Activated CD8-positive, alpha-beta T cell treated with anti-CD3 and anti-CD28 coated beads for 36 hours (primary cell): ENCODE results near the gene PDCD6IP. TPM values are rescaled to one million over a fixed set of nuclear protein-coding genes. Genes with fewer than 3 reads are reported as not detected.

Source experiments
- ATAC-seq: fragments of 200-7000 bp; cut with Tn5 transposase; one replicate; pipeline ENCODE4 v1.10.0; 2021; ENCODE audit warnings: mild to moderate bottlenecking, moderate library complexity
- CTCF ChIA-PET: fragments of 350-600 bp; sonication (Branson Sonifier 250); formaldehyde crosslinking; loops from one replicate; lab custom pipeline; 2021; ENCODE audit warnings: antibody characterized with exemption; lab: Charles Lee
- POLR2A ChIA-PET: fragments of 350-600 bp; sonication (Branson Sonifier 250); formaldehyde crosslinking; loops from one replicate; lab custom pipeline; 2021; ENCODE audit warnings: antibody characterized with exemption; lab: Charles Lee
- DNase-seq: peaks from one replicate; pipeline ENCODE4 v3.0.0-alpha.2; 2020
- H3K27ac Mint-ChIP-seq: one replicate; pipeline ENCODE4 v1.8.0; 2021; ENCODE audit warnings: mild to moderate bottlenecking, mixed read lengths
- H3K27me3 Mint-ChIP-seq: one replicate; pipeline ENCODE4 v1.8.0; 2021; ENCODE audit warnings: mixed read lengths
- H3K36me3 Mint-ChIP-seq: one replicate; pipeline ENCODE4 v1.8.0; 2021; ENCODE audit warnings: low read depth, mixed read lengths
- H3K4me1 Mint-ChIP-seq: one replicate; pipeline ENCODE4 v1.8.0; 2021; ENCODE audit warnings: low read depth, mixed read lengths
- H3K4me3 Mint-ChIP-seq: one replicate; pipeline ENCODE4 v1.8.0; 2021; ENCODE audit warnings: mild to moderate bottlenecking, moderate library complexity, mixed read lengths
- H3K9me3 Mint-ChIP-seq: one replicate; pipeline ENCODE4 v1.8.0; 2021; ENCODE audit warnings: mixed read lengths
- CTCF ChIP-seq: fragments of 200-600 bp; IDR thresholded peaks from one replicate; pipeline ENCODE4 v1.8.0; 2022; ENCODE audit warnings: antibody characterized with exemption, mild to moderate bottlenecking
- intact Hi-C: fragments of 100-400 bp; cut with micrococcal nuclease; formaldehyde crosslinking; loops from one replicate; pipeline ENCODE4 v1.10.0; 2022
- total RNA-seq, 2 experiments: library from RNA; stranded (reverse); gene quantifications; one replicate each; pipeline ENCODE4 v1.2.3, GENCODE V29; 2021

PDCD6IP gene
- total RNA-seq, 2 experiments from 2014 or later, result 139 to 146 TPM

GRCh38 chr3:33795131-33795530 lies 3.3 kb upstream of the PDCD6IP start:
- peaks cover 3% of the 10 kb centered on the region for H3K27me3 Mint-ChIP-seq
- ChIA-PET CTCF (interaction anchor here (1.2 to 1.3 kb wide), 2 partner anchors 8 to 158 kb away, joined by 3 read pairs; no protein-coding TSS in a partner anchor), POLR2A (no interaction called here)
- intact Hi-C loops, result no loop called here
- no peak overlapping the region for H3K27ac Mint-ChIP-seq
- H3K36me3 Mint-ChIP-seq, result peaks cover 4% of the 10 kb centered on the region
- ATAC-seq, result no peak
- no peak overlapping the region for H3K4me3 Mint-ChIP-seq
- DNase-seq, result no peak
- TF ChIP-seq CTCF, result no peak
- no peaks in the 10 kb centered on the region for H3K9me3 Mint-ChIP-seq
- peaks cover 20% of the 10 kb centered on the region for H3K4me1 Mint-ChIP-seq

DNA sequence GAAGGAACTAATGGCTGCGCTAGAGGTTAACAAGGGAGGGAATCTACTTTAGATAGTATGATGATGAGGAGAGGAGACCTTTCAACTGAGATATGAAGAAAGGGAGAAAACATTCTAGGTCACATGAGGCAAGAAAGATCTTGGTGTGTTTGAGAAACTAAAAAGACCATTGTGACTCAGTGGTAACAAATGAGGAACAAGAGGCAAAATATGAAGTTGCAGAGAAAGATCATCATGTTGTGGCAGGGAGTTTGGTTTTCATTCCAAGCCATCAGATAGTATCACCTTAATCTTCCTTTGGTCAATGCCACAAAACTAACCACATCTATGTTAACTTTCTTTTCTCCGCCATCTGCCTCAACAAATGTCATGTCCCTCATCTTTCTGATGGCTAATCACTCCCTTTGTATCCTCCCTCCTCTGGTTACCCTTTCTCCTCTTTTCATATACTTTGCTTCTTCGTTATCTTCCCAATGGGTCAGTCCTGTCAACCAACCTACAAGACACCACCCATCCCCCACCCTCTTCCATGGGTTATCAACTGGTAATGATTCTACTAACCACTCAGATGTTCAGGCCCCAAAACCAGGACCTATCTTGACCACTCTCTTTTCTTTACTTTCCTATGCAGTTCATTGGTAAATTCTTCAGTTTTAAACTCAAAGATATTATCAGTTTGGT lies 2.4 kb upstream of the PDCD6IP start:
- no peak for ATAC-seq
- Mint-ChIP-seq H3K27ac (no peak overlapping the region), H3K27me3 (peaks cover 2% of the 10 kb centered on the region), H3K4me3 (no peak overlapping the region), H3K4me1 (peaks cover 28% of the 10 kb centered on the region), H3K9me3 (no peaks in the 10 kb centered on the region), H3K36me3 (peaks cover 5% of the 10 kb centered on the region)
- TF ChIP-seq CTCF, result no peak
- POLR2A ChIA-PET, result no interaction called here
- CTCF ChIA-PET, result interaction anchor here (0.7 to 3.2 kb wide), 4 partner anchors 9 to 692 kb away, joined by 3 to 22 read pairs (median 3); no protein-coding TSS in a partner anchor
- intact Hi-C loops, result no loop called here
- DNase-seq, result no peak

- no peak for TF ChIP-seq CTCF
- ChIA-PET CTCF (interaction anchor here (0.8 to 3.2 kb wide), 6 partner anchors 11 to 723 kb away, joined by 3 to 22 read pairs (median 4); no protein-coding TSS in a partner anchor), POLR2A (interaction anchor here (0.6 to 1.7 kb wide), 12 partner anchors 10 to 360 kb away, joined by 3 to 5 read pairs (median 3); no protein-coding TSS in a partner anchor)
- DNase-seq, result no peak
- peaks cover 40% of the 10 kb centered on the region for H3K4me1 Mint-ChIP-seq
- peak overlapping the region; percentile 92 for H3K27ac Mint-ChIP-seq
- H3K36me3 Mint-ChIP-seq, result peaks cover 13% of the 10 kb centered on the region
- intact Hi-C loops, result no loop called here
- peak overlapping the region; percentile 84 for H3K4me3 Mint-ChIP-seq
- no peaks in the 10 kb centered on the region for H3K9me3 Mint-ChIP-seq
- peak; percentile 59 for ATAC-seq
- H3K27me3 Mint-ChIP-seq, result peaks cover 1% of the 10 kb centered on the region
Measured at GRCh38 chr3:33798113-33798417, 365 bp upstream of the PDCD6IP start.

- DNase-seq (no peak), ATAC-seq (no peak)
- TF ChIP-seq CTCF, result no peak
- Mint-ChIP-seq H3K4me3 (peak overlapping the region; percentile 84), H3K27me3 (no peaks in the 10 kb centered on the region), H3K36me3 (peaks cover 24% of the 10 kb centered on the region), H3K9me3 (no peaks in the 10 kb centered on the region), H3K4me1 (peaks cover 51% of the 10 kb centered on the region), H3K27ac (peak overlapping the region; percentile 92)
- ChIA-PET CTCF (interaction anchor here (0.9 to 3.2 kb wide), 6 partner anchors 12 to 724 kb away, joined by 3 to 22 read pairs (median 4); no protein-coding TSS in a partner anchor), POLR2A (interaction anchor here (0.6 to 1.7 kb wide), 14 partner anchors 8 to 361 kb away, joined by 3 to 8 read pairs (median 4); partner anchors contain the start of gene UBP1)
- intact Hi-C loops, result no loop called here
Measured at GRCh38 chr3:33799202-33799551, 747 bp downstream of the PDCD6IP start.

DNA sequence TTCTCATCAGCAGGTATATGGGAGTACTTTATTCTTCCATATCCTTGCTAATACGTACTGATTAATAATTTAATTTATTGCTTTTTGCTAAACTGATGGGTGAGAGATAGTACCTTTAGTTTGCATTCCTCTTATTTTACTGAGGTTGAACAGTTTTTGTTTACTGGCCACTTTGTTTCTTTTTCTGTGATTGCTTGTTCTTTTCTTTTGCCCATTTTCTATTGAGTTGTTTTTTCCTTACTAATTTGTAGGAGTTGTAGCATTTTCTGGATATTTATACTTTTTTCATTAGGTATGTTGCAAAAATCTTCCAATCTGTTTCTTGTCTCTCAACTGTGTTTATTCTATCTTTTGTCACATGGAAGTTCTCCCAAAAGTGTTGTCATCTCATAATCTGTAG lies 4.8 kb downstream of the PDCD6IP start:
- Mint-ChIP-seq H3K27ac (no peak overlapping the region), H3K4me3 (peak overlapping the region; percentile 17), H3K27me3 (no peaks in the 10 kb centered on the region), H3K4me1 (peaks cover 70% of the 10 kb centered on the region), H3K9me3 (no peaks in the 10 kb centered on the region), H3K36me3 (peaks cover 36% of the 10 kb centered on the region)
- ChIA-PET CTCF (no interaction called here), POLR2A (no interaction called here)
- TF ChIP-seq CTCF, result no peak
- ATAC-seq (no peak), DNase-seq (no peak)
- intact Hi-C loops, result no loop called here
